Stimulated activated CD8-positive, alpha-beta memory T cell treated with anti-CD3 and anti-CD28 coated beads, Interleukin-4, amount 100 ng/mL, for 4 hours (primary cell): Measurements from ENCODE around the gene C17orf107.

Source experiments
- DNase-seq, 2 donors: peaks; one replicate each; pipeline ENCODE4 v3.0.0-alpha.2; 2020; ENCODE audit warnings: low read depth in 2 of 2, low spot score in 1 of 2

Gene C17orf107

DNA sequence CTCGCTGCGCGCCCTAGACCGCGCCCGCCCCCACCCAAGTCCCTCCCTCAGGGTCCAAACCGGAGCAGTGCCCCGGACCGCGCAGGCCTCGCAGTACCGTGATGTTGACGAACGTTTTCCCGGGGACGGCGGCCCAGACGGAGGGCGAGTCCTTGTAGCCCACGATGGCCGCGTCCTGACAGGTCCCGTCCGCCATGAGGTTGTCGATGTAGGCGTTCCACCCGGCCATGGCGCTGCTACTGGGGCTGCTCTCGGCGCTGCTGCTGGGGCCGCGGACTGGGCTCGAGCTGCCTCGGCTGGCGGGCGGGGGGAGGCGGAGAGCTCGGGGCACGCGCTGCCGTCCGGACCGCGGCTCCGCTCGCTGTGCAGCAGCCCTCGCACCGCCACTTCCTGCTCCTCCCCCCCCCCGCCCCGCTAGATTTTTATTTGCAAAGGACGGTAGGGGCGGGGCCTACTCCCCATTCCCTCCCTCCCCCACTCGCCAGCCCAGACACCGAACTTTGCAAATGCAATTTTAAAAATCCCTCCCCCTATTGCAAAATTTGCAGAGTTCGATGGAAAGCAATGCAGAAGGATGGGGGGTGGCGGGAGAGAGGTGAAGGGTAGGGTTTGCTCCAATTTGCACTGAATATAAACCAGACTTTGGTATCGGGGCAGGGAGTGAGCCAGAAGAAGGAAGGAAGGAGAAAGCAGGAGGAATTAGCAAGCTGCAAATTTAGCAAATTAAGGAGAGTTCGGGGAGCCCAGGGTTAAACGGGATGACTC, 49.0 kb downstream of the C17orf107 start, which contains the start of gene PFN1:
PFN1 (minus strand) TSS at position 365 of the 765 bp plus-strand sequence; CDS start at position 229, 136 bp downstream.
- peak; percentile 81 to 83 for DNase-seq

DNA sequence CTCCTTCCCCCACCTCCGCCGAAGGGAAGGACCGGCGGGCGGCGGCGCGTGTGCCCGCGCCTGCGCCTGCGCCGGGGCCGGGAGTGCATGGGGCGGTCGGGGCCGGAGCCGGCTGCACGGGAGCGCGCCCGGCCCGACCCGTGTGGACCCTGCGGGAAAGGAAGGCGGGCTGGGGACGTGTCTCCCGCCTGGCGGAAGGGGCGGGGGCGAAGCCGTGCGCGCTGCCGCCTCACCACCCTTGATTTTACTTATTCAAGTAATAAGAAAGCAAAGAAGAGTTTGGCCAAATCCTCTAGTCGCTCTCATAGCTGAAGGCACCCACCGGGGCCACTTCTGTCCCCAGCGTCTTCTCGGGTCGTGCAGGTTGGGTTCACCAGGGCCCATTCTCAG, 49.6 kb downstream of the C17orf107 start:
- DNase-seq: no peak

DNA sequence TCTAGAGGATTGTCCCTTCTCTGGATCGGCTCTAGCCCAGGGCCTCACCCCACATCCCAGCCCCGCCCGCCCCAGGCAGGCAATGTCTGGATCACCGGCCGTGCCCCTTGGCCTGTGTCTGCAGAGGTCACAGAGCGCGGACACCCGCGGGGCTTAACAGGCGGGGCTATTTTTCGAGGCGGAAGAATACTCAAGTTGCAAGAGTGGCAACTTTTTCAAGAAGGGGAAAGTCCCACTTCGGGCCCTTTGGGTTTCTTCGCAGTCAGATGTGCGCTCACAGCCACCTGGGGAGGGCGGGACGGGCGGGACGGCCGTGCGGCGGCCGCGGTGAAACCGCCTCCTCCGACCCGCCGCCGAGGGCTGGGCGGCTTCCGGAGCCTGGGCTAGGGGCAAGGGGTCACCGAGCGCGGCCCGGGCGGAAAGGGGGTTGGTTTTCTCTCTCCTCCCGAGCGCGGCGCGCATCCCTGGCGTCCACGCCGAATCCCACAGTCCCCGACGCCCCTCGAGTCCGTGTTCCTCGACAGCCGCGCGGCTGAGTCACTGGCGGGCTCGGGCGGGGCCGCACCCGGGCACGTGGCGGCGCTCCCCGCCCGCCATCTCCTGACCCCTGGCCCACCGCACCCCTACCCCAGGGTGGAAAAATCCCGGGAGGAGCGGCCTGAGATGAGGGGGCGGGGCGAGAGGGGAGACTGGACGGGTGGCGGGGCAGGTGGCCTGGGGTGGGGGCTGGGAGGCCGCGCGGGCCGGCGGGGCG, 50.2 kb downstream of the C17orf107 start:
- DNase-seq: peak in 1 of 2 donors; percentile 61

DNA sequence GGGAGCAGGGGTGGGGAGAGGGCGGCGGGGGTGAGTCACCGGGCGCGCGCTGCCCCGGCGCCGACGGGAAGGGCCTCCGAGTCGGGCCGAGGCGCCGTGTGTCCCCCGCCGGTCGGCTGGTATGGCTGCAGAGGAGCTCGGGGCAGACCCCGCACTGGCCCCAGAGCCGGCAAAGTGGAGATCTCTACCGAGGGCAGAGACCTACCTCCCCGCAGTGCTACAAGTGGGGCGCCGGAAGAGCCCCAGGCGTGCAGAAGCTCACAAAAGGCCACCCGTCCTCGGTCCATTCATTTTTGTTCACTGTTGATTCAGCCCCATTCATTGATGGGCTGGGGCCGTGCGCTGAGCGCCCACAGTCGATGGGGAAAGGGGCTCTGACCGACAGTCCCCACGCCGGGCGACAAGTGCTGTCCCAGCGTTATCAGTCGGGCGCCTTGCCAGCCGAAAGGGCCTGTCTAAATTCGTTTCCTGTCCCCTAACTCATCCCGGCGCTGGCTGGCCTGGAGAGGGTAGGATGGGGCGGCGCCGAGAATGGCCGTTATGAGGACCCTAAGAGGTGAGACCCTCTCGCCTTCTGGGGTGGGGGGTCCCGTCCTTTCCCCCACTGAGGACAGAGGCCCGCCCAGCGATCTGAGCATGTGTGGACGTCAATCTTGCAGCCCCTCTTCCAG, 50.9 kb downstream of the C17orf107 start:
- DNase-seq: no peak

DNA sequence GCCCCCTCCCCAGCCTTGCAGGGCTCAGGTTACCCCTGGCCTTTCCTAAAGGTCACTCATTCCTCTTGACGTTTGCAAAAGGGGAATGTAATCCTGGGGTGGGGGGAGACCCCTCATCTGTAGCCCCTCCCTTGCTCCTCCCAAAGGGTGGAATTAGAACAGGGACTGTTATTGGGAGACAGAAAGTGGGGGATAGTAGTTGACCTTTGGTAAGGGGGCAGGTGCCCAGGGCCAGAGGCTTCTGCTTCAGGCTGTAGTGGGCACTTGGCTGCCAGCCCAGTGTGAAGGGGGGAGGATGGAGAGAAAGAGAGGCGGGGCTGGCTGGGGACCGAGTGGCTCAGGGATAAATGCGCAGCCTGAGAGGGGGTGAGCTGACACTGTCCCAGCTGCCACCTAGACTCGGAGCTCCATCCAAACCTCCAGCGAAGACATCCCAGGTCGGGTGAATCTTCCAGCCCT, 51.4 kb downstream of the C17orf107 start, which contains the start of gene ENO3:
ENO3 (plus strand) TSS at position 374 of the 459 bp plus-strand sequence. CDS start 711 bp downstream, outside the sequence.
- DNase-seq: no peak

DNA sequence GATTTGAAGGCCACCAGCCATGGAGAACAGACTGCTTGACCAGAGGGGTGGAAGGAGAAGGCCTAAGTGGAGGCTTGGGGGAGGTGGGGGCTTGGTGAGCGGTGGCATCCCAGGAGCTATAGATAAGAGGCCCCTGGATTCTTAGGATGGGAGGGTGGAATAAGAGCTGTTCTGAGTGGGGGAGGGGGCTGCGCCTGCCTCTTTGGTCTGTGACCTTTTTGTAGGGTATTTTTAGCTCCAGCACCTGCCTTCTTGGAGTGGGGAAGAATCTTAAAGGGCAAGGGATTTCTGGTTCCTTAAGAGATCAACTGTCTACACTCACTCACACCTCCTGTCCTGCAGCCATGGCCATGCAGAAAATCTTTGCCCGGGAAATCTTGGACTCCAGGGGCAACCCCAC, 52.1 kb downstream of the C17orf107 start:
- DNase-seq: no peak
